ENCODE measurements around the gene OR52K1. TPM values are rescaled to one million over a fixed set of nuclear protein-coding genes. Genes with fewer than 3 reads are reported as not detected.

The OR52K1 gene
- total and polyA plus RNA-seq, 11 donors: 0.05 TPM; not detected in 9

DNA sequence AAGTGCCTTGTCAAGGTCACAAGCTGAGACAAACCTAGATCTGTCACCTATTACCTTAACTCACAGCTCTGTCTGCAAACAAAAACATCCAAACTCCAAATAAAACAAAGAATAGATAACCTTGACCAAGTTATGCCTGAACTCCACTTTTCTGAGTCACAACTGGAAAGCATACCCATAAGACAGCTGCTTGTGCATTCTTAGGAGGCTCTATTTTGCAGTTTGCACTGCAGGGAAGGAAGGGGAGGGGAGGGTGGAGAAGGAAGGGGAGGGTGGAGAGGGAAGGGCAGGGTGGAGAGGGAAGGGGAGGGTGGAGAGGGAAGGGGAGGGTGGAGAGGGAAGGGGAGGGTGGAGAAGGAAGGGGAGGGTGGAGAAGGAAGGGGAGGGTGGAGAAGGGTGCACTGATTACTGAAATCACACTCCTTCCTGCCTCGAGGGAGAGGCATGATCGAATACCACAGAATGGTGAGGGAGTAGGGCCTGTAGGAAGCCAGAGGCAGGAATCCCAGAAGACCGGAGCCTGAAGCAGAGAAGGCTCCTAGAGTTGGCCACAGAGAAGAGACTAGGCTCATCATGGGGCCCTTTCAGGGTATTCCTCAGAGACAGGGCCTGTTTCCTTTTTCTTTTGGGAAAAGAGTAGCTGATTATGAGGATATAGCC, 39.1 kb upstream of the OR52K1 start:
- Histone ChIP-seq H3K9me3 (peaks cover 0 to 9% (median 0%) of the 10 kb centered on the region in 12 donors), H3K4me1 (peaks cover 0 to 7% (median 0%) of the 10 kb centered on the region in 12 donors), H3K27me3 (no peaks in the 10 kb centered on the region), H3K4me3 (no peak overlapping the region), H3K27ac (peak overlapping the region in 2 of 12 donors; percentile 8 to 49), H3K36me3 (no peaks in the 10 kb centered on the region)
- intact Hi-C loops (cut with DNase I): no loop called here
- TF ChIP-seq CTCF (IDR thresholded peaks at IDR 0.05) (no peak), POLR2A (IDR thresholded peaks at IDR 0.05) (no peak)
- 21 to 33% (median 25%) methylated on average over 3 of the region's 3 CpGs for WGBS, 4 donors
- DNase-seq (no peak), ATAC-seq (peak in 1 of 4 donors; percentile 26)

DNA sequence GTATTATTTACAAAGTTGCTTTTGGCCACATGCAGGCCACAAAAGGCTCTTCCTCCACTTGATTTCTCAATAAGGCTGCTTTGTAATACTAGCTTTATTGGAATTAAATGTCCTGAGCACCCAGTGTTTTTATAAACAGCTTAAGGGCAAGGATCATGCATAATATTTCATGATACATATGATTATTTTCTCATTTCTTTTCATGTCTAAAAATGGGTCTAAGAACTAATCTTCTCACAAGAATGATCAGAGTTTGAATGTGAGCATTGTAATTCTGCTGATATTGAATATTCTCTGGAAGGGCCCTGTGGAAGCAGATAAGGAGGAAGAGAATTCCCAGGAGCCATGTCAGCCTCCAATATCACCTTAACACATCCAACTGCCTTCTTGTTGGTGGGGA, 33.5 kb upstream of the OR52K1 start, which contains the start of gene OR52K2:
Gene OR52K2 (plus strand): TSS at position 301 of the 400 bp plus-strand sequence. CDS start 45 bp downstream, at position 346.
- Histone ChIP-seq H3K4me1 (peaks cover 0 to 24% (median 0%) of the 10 kb centered on the region in 12 donors), H3K27me3 (no peaks in the 10 kb centered on the region), H3K9me3 (peaks cover 0 to 2% (median 0%) of the 10 kb centered on the region in 12 donors), H3K36me3 (no peaks in the 10 kb centered on the region), H3K4me3 (no peak within 1 kb of the TSS), H3K27ac (no peak within 1 kb of the TSS)
- intact Hi-C loops (cut with DNase I): no loop called here
- ATAC-seq (no peak), DNase-seq (no peak)
- TF ChIP-seq CTCF (IDR thresholded peaks at IDR 0.05) (no peak), POLR2A (IDR thresholded peaks at IDR 0.05) (no peak)

- Histone ChIP-seq H3K27ac (no peak overlapping the region), H3K4me1 (peaks cover 0 to 49% (median 0%) of the 10 kb centered on the region in 12 donors), H3K9me3 (peaks cover 0 to 11% (median 0%) of the 10 kb centered on the region in 12 donors), H3K36me3 (no peaks in the 10 kb centered on the region), H3K4me3 (no peak overlapping the region), H3K27me3 (peaks cover 0 to 7% (median 0%) of the 10 kb centered on the region in 9 donors)
- WGBS, 4 donors: 65 to 83% (median 81%) methylated on average over 3 of the region's 3 CpGs
- no peak for DNase-seq
- TF ChIP-seq CTCF (IDR thresholded peaks at IDR 0.05) (no peak), POLR2A (IDR thresholded peaks at IDR 0.05) (no peak)
- no peak for ATAC-seq
- intact Hi-C loops (cut with DNase I): no loop called here
These were observed 29.3 kb upstream of the OR52K1 start for GRCh38 chr11:4453118-4453517.

DNA sequence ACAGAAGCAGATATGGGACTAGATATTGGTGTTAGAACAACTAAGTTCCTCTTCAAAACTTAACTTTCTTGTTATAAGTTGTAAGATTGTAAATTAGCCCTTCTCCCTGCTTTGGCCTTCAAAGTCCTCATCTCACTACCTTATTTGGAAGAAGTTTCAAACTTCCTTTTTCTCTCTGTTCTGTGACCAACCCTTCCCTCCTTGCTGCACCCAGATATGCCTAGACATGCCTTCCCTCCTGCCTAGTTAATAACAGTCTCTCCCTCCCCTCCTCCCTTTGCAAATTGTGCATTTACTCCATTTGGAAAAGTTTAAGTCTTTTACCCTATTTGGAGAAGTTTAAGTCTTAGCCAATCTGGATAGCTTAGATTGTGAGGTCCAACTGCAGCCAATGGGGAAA, 28.4 kb upstream of the OR52K1 start:
- TF ChIP-seq CTCF (IDR thresholded peaks at IDR 0.05) (no peak), POLR2A (IDR thresholded peaks at IDR 0.05) (no peak)
- intact Hi-C loops (cut with DNase I): no loop called here
- DNase-seq (no peak), ATAC-seq (no peak)
- no peaks in the 10 kb centered on the region for H3K36me3 ChIP-seq
- H3K9me3 ChIP-seq: peaks cover 0 to 11% (median 0%) of the 10 kb centered on the region in 12 donors
- no peak overlapping the region for H3K4me3 ChIP-seq
- H3K4me1 ChIP-seq: peaks cover 0 to 45% (median 0%) of the 10 kb centered on the region in 12 donors
- peaks cover 0 to 7% (median 0%) of the 10 kb centered on the region in 9 donors for H3K27me3 ChIP-seq
- H3K27ac ChIP-seq: peak overlapping the region in 1 of 12 donors; percentile 78
